Endothelial cell (in vitro differentiated cells): Measurements from ENCODE around the gene ZNF394. TPM values are rescaled to one million over a fixed set of nuclear protein-coding genes. Genes with fewer than 3 reads are reported as not detected.

Experiments used
- DNase-seq: peaks from one replicate; pipeline ENCODE4 v3.0.0; 2021; ENCODE audit warnings: low spot score
- H3K27ac Mint-ChIP-seq: one replicate; pipeline ENCODE4 v1.8.0; 2021; ENCODE audit warnings: mixed read lengths, inconsistent platforms; ENCODE audit not compliant: unreplicated experiment
- H3K27me3 Mint-ChIP-seq: one replicate; pipeline ENCODE4 v1.8.0; 2021; ENCODE audit warnings: mild to moderate bottlenecking, moderate library complexity, mixed read lengths, inconsistent platforms; ENCODE audit not compliant: unreplicated experiment
- H3K36me3 Mint-ChIP-seq: one replicate; pipeline ENCODE4 v1.8.0; 2021; ENCODE audit warnings: mild to moderate bottlenecking, low read depth, mixed read lengths, inconsistent platforms; ENCODE audit not compliant: unreplicated experiment
- H3K4me1 Mint-ChIP-seq: one replicate; pipeline ENCODE4 v1.8.0; 2021; ENCODE audit warnings: mild to moderate bottlenecking, mixed read lengths, inconsistent platforms; ENCODE audit not compliant: unreplicated experiment
- H3K4me3 Mint-ChIP-seq: one replicate; pipeline ENCODE4 v1.8.0; 2021; ENCODE audit warnings: mild to moderate bottlenecking, mixed read lengths, inconsistent platforms; ENCODE audit not compliant: unreplicated experiment
- H3K9me3 Mint-ChIP-seq: one replicate; pipeline ENCODE4 v1.8.0; 2021; ENCODE audit warnings: mixed read lengths, inconsistent platforms; ENCODE audit not compliant: unreplicated experiment
- CTCF ChIP-seq: fragments of 200-600 bp; sonication (generic); IDR thresholded peaks from one replicate; pipeline ENCODE4 v1.5.0; 2021; ENCODE audit warnings: antibody characterized with exemption; ENCODE audit not compliant: unreplicated experiment
- total RNA-seq: library from RNA; stranded (reverse); fragmentation: NEBNext Ultra II Directional; extraction: Animal tissue kit (Norgen Biotek cat#: 25700); gene quantifications from one replicate; pipeline ENCODE4 v1.2.1, GENCODE V29; 2021; ENCODE audit not compliant: unreplicated experiment

The ZNF394 gene
- total RNA-seq, 1 donor from 2014 or later = 24.6 TPM

GRCh38 chr7:99497766-99498545 lies 2.1 kb downstream of the ZNF394 start:
- no peak for TF ChIP-seq CTCF
- H3K27ac Mint-ChIP-seq = peak overlapping the region; percentile 86
- peaks cover 34% of the 10 kb centered on the region for H3K36me3 Mint-ChIP-seq
- H3K4me3 Mint-ChIP-seq = peak overlapping the region; percentile 100
- peaks cover 30% of the 10 kb centered on the region for H3K4me1 Mint-ChIP-seq
- H3K27me3 Mint-ChIP-seq = peaks cover 12% of the 10 kb centered on the region
- no peak for DNase-seq
- H3K9me3 Mint-ChIP-seq = no peaks in the 10 kb centered on the region

- H3K36me3 Mint-ChIP-seq = peaks cover 40% of the 10 kb centered on the region
- no peak for TF ChIP-seq CTCF
- no peak overlapping the region for H3K27ac Mint-ChIP-seq
- DNase-seq = no peak
- H3K4me1 Mint-ChIP-seq = peaks cover 12% of the 10 kb centered on the region
- H3K4me3 Mint-ChIP-seq = peak overlapping the region; percentile 85
- H3K9me3 Mint-ChIP-seq = no peaks in the 10 kb centered on the region
- H3K27me3 Mint-ChIP-seq = peaks cover 7% of the 10 kb centered on the region
These were observed 6.3 kb downstream of the ZNF394 start for GRCh38 chr7:99493823-99494222.

- no peak overlapping the region for H3K4me3 Mint-ChIP-seq
- TF ChIP-seq CTCF = no peak
- no peak overlapping the region for H3K27ac Mint-ChIP-seq
These were observed 9.2 kb downstream of the ZNF394 start for GRCh38 chr7:99490878-99491277.

GRCh38 chr7:99489235-99489634 lies 10.8 kb downstream of the ZNF394 start:
- H3K4me3 Mint-ChIP-seq = no peak overlapping the region
- no peaks in the 10 kb centered on the region for H3K4me1 Mint-ChIP-seq
- no peak overlapping the region for H3K27ac Mint-ChIP-seq
- no peak for DNase-seq
- no peak for TF ChIP-seq CTCF
- H3K36me3 Mint-ChIP-seq = peaks cover 33% of the 10 kb centered on the region
- H3K27me3 Mint-ChIP-seq = peaks cover 3% of the 10 kb centered on the region
- no peaks in the 10 kb centered on the region for H3K9me3 Mint-ChIP-seq

More at GRCh38 chr7:99490878-99491277, 9.2 kb downstream of the ZNF394 start:
- DNase-seq = no peak
- no peaks in the 10 kb centered on the region for H3K4me1 Mint-ChIP-seq
- peaks cover 3% of the 10 kb centered on the region for H3K27me3 Mint-ChIP-seq
- peaks cover 30% of the 10 kb centered on the region for H3K36me3 Mint-ChIP-seq
- H3K9me3 Mint-ChIP-seq = no peaks in the 10 kb centered on the region

GRCh38 chr7:99485094-99485493 lies 15.0 kb downstream of the ZNF394 start:
- no peaks in the 10 kb centered on the region for H3K27me3 Mint-ChIP-seq
- peaks cover 18% of the 10 kb centered on the region for H3K36me3 Mint-ChIP-seq
- no peak for DNase-seq
- H3K4me3 Mint-ChIP-seq = peak overlapping the region; percentile 3
- H3K9me3 Mint-ChIP-seq = no peaks in the 10 kb centered on the region
- H3K27ac Mint-ChIP-seq = peak overlapping the region; percentile 74
- H3K4me1 Mint-ChIP-seq = no peaks in the 10 kb centered on the region
- TF ChIP-seq CTCF = no peak
